ENCODE measurements around the gene GMPR2. TPM values are rescaled to one million over a fixed set of nuclear protein-coding genes. Genes with fewer than 3 reads are reported as not detected.

The GMPR2 gene
- total and polyA plus RNA-seq, 2 experiments from 2014 or later, result 60.6 to 70.6 TPM

GRCh38 chr14:24232121-24232644, 546 bp upstream of the GMPR2 start, which contains the start of gene NEDD8:
Gene NEDD8, minus strand, starts transcription at chr14:24232367. Its CDS starts 100 bp downstream, at chr14:24232267.
- peaks cover 7% of the 10 kb centered on the region for H3K27me3 Mint-ChIP-seq (ENCODE audit: insufficient read depth, low read depth, poor library complexity)
- H2AFZ ChIP-seq, result peak within 1 kb of the TSS; percentile 86
- H3K27ac Mint-ChIP-seq, result peak within 1 kb of the TSS; percentile 95
- H3K79me2 ChIP-seq (replicated peaks; ENCODE audit: insufficient read depth), result peaks cover 60% of the 10 kb centered on the region
- ATAC-seq (peak; percentile 84), DNase-seq (ENCODE audit: low spot score) (no peak)
- H4K20me1 ChIP-seq (replicated peaks; ENCODE audit: insufficient read depth), result peaks cover 10% of the 10 kb centered on the region
- H3K4me3 ChIP-seq, result peak within 1 kb of the TSS; percentile 81
- H3K4me1 Mint-ChIP-seq, result peaks cover 17% of the 10 kb centered on the region
- H3K4me1 ChIP-seq (ENCODE audit: insufficient read depth), result peaks cover 15% of the 10 kb centered on the region
- H3K9me2 ChIP-seq (ENCODE audit: insufficient read depth), result no peaks in the 10 kb centered on the region
- H3K4me3 Mint-ChIP-seq, result peak within 1 kb of the TSS; percentile 91
- H3K27ac ChIP-seq (ENCODE audit: low read depth), result peak within 1 kb of the TSS; percentile 93
- peak within 1 kb of the TSS; percentile 97 for H3K4me2 ChIP-seq
- no peaks in the 10 kb centered on the region for H3K27me3 ChIP-seq (ENCODE audit: insufficient read depth)
- H3K9me3 Mint-ChIP-seq, result no peaks in the 10 kb centered on the region
- H3K36me3 ChIP-seq (ENCODE audit: insufficient read depth), result peaks cover 11% of the 10 kb centered on the region; the same call in 1 of the 2 replicates
- TF ChIP-seq POLR2AphosphoS5 (IDR thresholded peaks at IDR 0.05; ENCODE audit: low read depth) (peak; percentile 67), ZNF114 (CRISPR knock-in tag; IDR thresholded peaks at IDR 0.05) (no peak), EZH2phosphoT487 (IDR thresholded peaks at IDR 0.05; ENCODE audit: unreplicated experiment) (no peak), STAT1 (IDR thresholded peaks at IDR 0.05; ENCODE audit: unreplicated experiment) (no peak), ZNF462 (CRISPR knock-in tag; IDR thresholded peaks at IDR 0.05) (no peak), REST (IDR thresholded peaks at IDR 0.05; ENCODE audit: unreplicated experiment) (no peak), CREB1 (CRISPR knock-in tag; IDR thresholded peaks at IDR 0.05; ENCODE audit: low read depth) (peak; percentile 79), ETS1 (IDR thresholded peaks at IDR 0.05) (peak; percentile 95)
- H3K36me3 Mint-ChIP-seq (ENCODE audit: low read depth), result peaks cover 22% of the 10 kb centered on the region
- peaks cover 7% of the 10 kb centered on the region; the same call in 1 of the 2 replicates for H3F3A ChIP-seq (replicated peaks; ENCODE audit: low read depth)
